K562 (cell line): ENCODE measurements around the gene KRTAP5-6. TPM values are rescaled to one million over a fixed set of nuclear protein-coding genes. Genes with fewer than 3 reads are reported as not detected.

Experiments used
- ATAC-seq: fragments of 200-7000 bp; cut with Tn5 transposase; 3 replicates; pipeline ENCODE4 v1.9.1; 2020; ENCODE audit warnings: moderate library complexity
- BruUV-seq: library from RNA; stranded (reverse); fragments of 400-500 nt; replicated peaks from 2 replicates; lab custom pipeline; 2021; lab: Mats Ljungman, UMichigan
- CTCF ChIA-PET: fragments of 300-600 bp; formaldehyde crosslinking; extraction: SDS; loops from one replicate; lab custom pipeline; 2021; ENCODE audit warnings: low intra/inter-chr PET ratio; lab: Yijun Ruan, JAX
- POLR2A ChIA-PET: fragments of 300-600, 350-650 bp; sonication (Branson Sonifier 250); formaldehyde crosslinking; extraction: SDS; loops from one replicate; lab custom pipeline; 2021; ENCODE audit warnings: antibody characterized with exemption, inconsistent platforms; lab: Yijun Ruan, JAX
- DNase-seq, 4 experiments: peaks; one replicate each; pipeline versions ENCODE4 v3.0.0 to v3.0.0-alpha.2; 2011 to 2018; ENCODE audit warnings: low spot score in 3 of 4, mixed read lengths in 3 of 4; ENCODE audit errors: extremely low read depth in 1 of 4
- FAIRE-seq: peaks from 2 replicates; lab custom pipeline; 2011; peaks lifted over from hg19 to GRCh38; lab: Jason Lieb, UNC
- H2AFZ ChIP-seq: 2 replicates; pipeline ENCODE4 v1.6.0; 2011; ENCODE audit warnings: low read depth, low read length, control low read depth, inconsistent platforms
- H3K27ac ChIP-seq: fragments of 200-600 bp; 3 replicates; pipeline ENCODE4 v1.8.0; 2011; ENCODE audit warnings: low read depth, mild to moderate bottlenecking, control low read depth, inconsistent platforms, low read length, moderate library complexity, mixed read lengths; ENCODE audit errors: extremely low read depth
- H3K27me3 ChIP-seq, 2 experiments: fragments of 300-600 bp in 1 of 2; 2 replicates in 1 of 2; 3 replicates in 1 of 2; pipeline versions ENCODE4 v1.6.0 to v1.8.0; 2011; ENCODE audit warnings: inconsistent platforms in 2 of 2, low read length in 2 of 2, mild to moderate bottlenecking in 1 of 2, mixed read lengths in 1 of 2, moderate library complexity in 1 of 2; ENCODE audit not compliant: control insufficient read depth in 2 of 2, insufficient read depth in 2 of 2
- H3K36me3 ChIP-seq: fragments of 300-600 bp; 3 replicates; pipeline ENCODE4 v1.8.0; 2011; ENCODE audit warnings: mild to moderate bottlenecking, low read length, inconsistent platforms; ENCODE audit not compliant: control insufficient read depth, insufficient read depth
- H3K4me1 ChIP-seq, 2 experiments: fragments of 200-600 bp in 1 of 2; replicated peaks in 1 of 2; 2 replicates in 1 of 2; 3 replicates in 1 of 2; pipeline versions ENCODE4 v1.5.1 to v1.8.0; 2011; ENCODE audit warnings: inconsistent platforms in 2 of 2, low read length in 2 of 2, mild to moderate bottlenecking in 1 of 2, mixed read lengths in 1 of 2, moderate library complexity in 1 of 2; ENCODE audit not compliant: control insufficient read depth in 2 of 2, insufficient read depth in 2 of 2
- H3K4me2 ChIP-seq: 2 replicates; pipeline ENCODE4 v1.6.1; 2011; ENCODE audit warnings: low read length, control low read depth, inconsistent platforms, mixed read lengths; ENCODE audit not compliant: insufficient read depth
- H3K4me3 ChIP-seq: fragments of 200-600 bp; sonication (generic), shearing (Covaris generic); 2 replicates; pipeline ENCODE4 v1.5.1; 2016; ENCODE audit warnings: control low read depth, inconsistent platforms
- H3K79me2 ChIP-seq: fragments of 200-600 bp; 3 replicates; pipeline ENCODE4 v1.8.0; 2011; ENCODE audit warnings: low read length, inconsistent platforms; ENCODE audit not compliant: control insufficient read depth, insufficient read depth
- H3K9ac ChIP-seq, 2 experiments: 2 replicates each; pipeline versions ENCODE4 v1.6.0 to v1.6.1; 2011; ENCODE audit warnings: low read depth in 2 of 2, low read length in 2 of 2, control low read depth in 1 of 2, inconsistent platforms in 1 of 2, mild to moderate bottlenecking in 1 of 2, mixed read lengths in 1 of 2; ENCODE audit not compliant: insufficient read depth in 1 of 2
- H3K9me1 ChIP-seq: one replicate; pipeline ENCODE4 v1.6.0; 2011; ENCODE audit warnings: inconsistent platforms, mild to moderate bottlenecking, low read length, moderate library complexity; ENCODE audit not compliant: control insufficient read depth, insufficient read depth
- H3K9me3 ChIP-seq: replicated peaks from 2 replicates; pipeline ENCODE4 v1.5.1; 2011; ENCODE audit warnings: low read depth, low read length, inconsistent platforms; ENCODE audit not compliant: control insufficient read depth, insufficient read depth
- H4K20me1 ChIP-seq: replicated peaks from 2 replicates; pipeline ENCODE4 v1.6.1; 2011; ENCODE audit warnings: low read length, inconsistent platforms, mixed read lengths; ENCODE audit not compliant: control insufficient read depth, insufficient read depth
- POLR2A ChIP-seq: fragments of 450-650 bp; conservative IDR thresholded peaks from 2 replicates; pipeline ENCODE4 v1.6.1; 2016
- POLR3A ChIP-seq: IDR thresholded peaks from 2 replicates; pipeline ENCODE4 v1.6.1; 2011; ENCODE audit warnings: borderline replicate concordance, mild to moderate bottlenecking, moderate library complexity; ENCODE audit not compliant: insufficient read length, insufficient read depth; ENCODE audit errors: extremely low read depth
- RFX1 ChIP-seq: fragments of 450-650 bp; IDR thresholded peaks from 2 replicates; pipeline ENCODE4 v1.6.1; 2016; ENCODE audit warnings: mild to moderate bottlenecking, moderate library complexity
- SUPT5H ChIP-seq: fragments of 450-650 bp; IDR thresholded peaks from 2 replicates; pipeline ENCODE4 v1.6.1; 2016
- ZFP36 ChIP-seq: fragments of 150-350 bp; IDR thresholded peaks from 2 replicates; pipeline ENCODE4 v1.6.1; 2018; ENCODE audit warnings: low read length, low read depth; ENCODE audit not compliant: partially characterized antibody
- ZKSCAN1 ChIP-seq: fragments of 150-350 bp; IDR thresholded peaks from 2 replicates; pipeline ENCODE4 v1.6.1; 2016; ENCODE audit warnings: low read depth, low read length
- WGBS: fragments of 100-300 bp; shearing (Covaris generic); methylation state at CpG from one replicate; pipeline ENCODE4 v1.1.6; 2016; ENCODE audit warnings: low coverage, mixed read lengths; ENCODE audit not compliant: insufficient coverage; ENCODE audit errors: missing lambda C conversion rate; 5-methylcytosine and 5-hydroxymethylcytosine counted together
- in situ Hi-C: fragments of 300-500 bp; cut with MboI; formaldehyde crosslinking; loops from 4 replicates; pipeline ENCODE4 v1.15.0; 2018; ENCODE audit warnings: inconsistent platforms, mixed read lengths
- intact Hi-C: fragments of 100-400 bp; cut with micrococcal nuclease; formaldehyde crosslinking; loops from 2 replicates; pipeline ENCODE4 v1.14.2; 2022
- polyA plus RNA-seq, 8 experiments: library from polyadenylated mRNA; depleted of rRNA in 4 of 8; stranded (reverse) in 5 of 8; unstranded in 3 of 8; fragments of >200 nt; fragmentation: Nextera tagmentation in 2 of 8; fragmentation: Illumina TruSeq in 1 of 8; extraction: Ambion mirVana in 2 of 8; extraction: Trizol in 1 of 8; gene quantifications; 2 replicates each; pipeline versions ENCODE4 v1.2.1 to v1.2.3, GENCODE V29; 2011 to 2014; ENCODE audit warnings: inconsistent platforms in 1 of 8, missing spikeins in 1 of 8
- total RNA-seq, 7 experiments: library from RNA; depleted of rRNA in 6 of 7; stranded (reverse); fragments of >200 nt in 6 of 7; fragmentation: Illumina TruSeq in 2 of 7; extraction: Trizol in 2 of 7; gene quantifications; 2 replicates each; pipeline versions ENCODE4 v1.2.1 to v1.2.3, GENCODE V29; 2011 to 2021; ENCODE audit warnings: low replicate concordance in 1 of 7
- TF ChIP-seq, protein P1 (sequence below): fragments of 450-650 bp; formaldehyde crosslinking; IDR thresholded peaks from 2 replicates; pipeline ENCODE4 v1.4.0; 2022; ENCODE audit warnings: missing genetic modification characterization
- TF ChIP-seq, protein P2 (sequence below): fragments of 450-650 bp; IDR thresholded peaks from 2 replicates; pipeline ENCODE4 v1.6.1; 2016
- TF ChIP-seq, protein P3 (sequence below): fragments of 450-650 bp; formaldehyde crosslinking; IDR thresholded peaks from 2 replicates; pipeline ENCODE4 v1.4.0; 2020; ENCODE audit warnings: mild to moderate bottlenecking, moderate library complexity
- TF ChIP-seq, protein P4 (sequence below), 2 experiments: fragments of 450-650 bp; IDR thresholded peaks; 2 replicates each; pipeline ENCODE4 v1.6.1; 2018; ENCODE audit warnings: mild to moderate bottlenecking in 2 of 2, low read depth in 1 of 2; ENCODE audit not compliant: partially characterized antibody in 2 of 2

Gene KRTAP5-6
- total and polyA plus RNA-seq, 9 of the 15 experiments (the other 6 are each of a cell fraction or from before 2014, with no cell fraction given) = not detected

DNA sequence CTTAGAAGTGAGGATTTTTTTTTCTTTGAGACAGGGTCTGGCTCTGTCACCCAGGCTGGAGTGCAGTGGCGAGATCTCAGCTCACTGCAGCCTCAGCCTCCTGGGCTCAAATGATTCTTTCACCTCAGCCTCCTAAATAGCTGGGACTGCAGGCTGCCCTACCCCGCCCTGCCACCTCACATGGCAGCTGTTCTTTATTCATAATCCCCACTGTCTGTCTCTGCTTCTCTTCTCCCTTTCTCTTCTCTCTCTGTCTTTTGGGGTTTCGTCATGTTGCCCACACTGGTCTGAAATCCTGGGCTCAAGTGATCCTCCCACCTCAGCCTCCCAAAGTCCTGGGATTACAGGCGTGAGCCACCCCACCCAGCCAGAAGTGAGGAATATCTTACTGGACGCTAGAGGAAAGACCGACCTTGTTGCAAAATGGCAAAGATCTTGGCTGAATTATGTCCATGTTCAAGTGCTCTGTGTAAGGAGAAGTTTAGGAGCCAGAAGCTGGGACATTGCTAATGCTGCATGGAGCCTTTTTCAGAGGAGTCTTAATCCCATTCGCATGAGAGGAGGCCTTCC lies 45.5 kb upstream of the KRTAP5-6 start:
- Histone ChIP-seq H3K27me3 (peaks cover 37 to 88% of the 10 kb centered on the region in 2 experiments), H4K20me1 (peaks cover 17% of the 10 kb centered on the region), H3K4me1 (peaks cover 0 to 15% of the 10 kb centered on the region in 2 experiments; a peak in 2 of 5 replicates), H3K9me3 (no peaks in the 10 kb centered on the region)
- FAIRE-seq (no peak), DNase-seq (no peak)
- WGBS = 3% methylated on average over 6 of the region's 7 CpGs
- CTCF ChIA-PET = interaction anchor here (0.6 to 2.0 kb wide), 3 partner anchors 181 to 349 kb away, joined by 3 to 15 read pairs (median 14); no protein-coding TSS in a partner anchor
- intact Hi-C loops (loop anchor here (5.0 kb wide), 1 partner anchor 41 kb away; no protein-coding TSS in a partner anchor), in situ Hi-C loops (no loop called here)
- TF ChIP-seq RFX1 = no peak
- TF ChIP-seq POLR2A = no peak
- TF ChIP-seq SUPT5H = no peak
- TF ChIP-seq, protein P1, sequence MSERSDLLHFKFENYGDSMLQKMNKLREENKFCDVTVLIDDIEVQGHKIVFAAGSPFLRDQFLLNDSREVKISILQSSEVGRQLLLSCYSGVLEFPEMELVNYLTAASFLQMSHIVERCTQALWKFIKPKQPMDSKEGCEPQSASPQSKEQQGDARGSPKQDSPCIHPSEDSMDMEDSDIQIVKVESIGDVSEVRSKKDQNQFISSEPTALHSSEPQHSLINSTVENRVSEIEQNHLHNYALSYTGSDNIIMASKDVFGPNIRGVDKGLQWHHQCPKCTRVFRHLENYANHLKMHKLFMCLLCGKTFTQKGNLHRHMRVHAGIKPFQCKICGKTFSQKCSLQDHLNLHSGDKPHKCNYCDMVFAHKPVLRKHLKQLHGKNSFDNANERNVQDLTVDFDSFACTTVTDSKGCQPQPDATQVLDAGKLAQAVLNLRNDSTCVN (CRISPR knock-in tag) = no peak
- TF ChIP-seq ZKSCAN1 = no peak
- TF ChIP-seq, protein P2, sequence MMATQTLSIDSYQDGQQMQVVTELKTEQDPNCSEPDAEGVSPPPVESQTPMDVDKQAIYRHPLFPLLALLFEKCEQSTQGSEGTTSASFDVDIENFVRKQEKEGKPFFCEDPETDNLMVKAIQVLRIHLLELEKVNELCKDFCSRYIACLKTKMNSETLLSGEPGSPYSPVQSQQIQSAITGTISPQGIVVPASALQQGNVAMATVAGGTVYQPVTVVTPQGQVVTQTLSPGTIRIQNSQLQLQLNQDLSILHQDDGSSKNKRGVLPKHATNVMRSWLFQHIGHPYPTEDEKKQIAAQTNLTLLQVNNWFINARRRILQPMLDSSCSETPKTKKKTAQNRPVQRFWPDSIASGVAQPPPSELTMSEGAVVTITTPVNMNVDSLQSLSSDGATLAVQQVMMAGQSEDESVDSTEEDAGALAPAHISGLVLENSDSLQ = no peak
- TF ChIP-seq, protein P3, sequence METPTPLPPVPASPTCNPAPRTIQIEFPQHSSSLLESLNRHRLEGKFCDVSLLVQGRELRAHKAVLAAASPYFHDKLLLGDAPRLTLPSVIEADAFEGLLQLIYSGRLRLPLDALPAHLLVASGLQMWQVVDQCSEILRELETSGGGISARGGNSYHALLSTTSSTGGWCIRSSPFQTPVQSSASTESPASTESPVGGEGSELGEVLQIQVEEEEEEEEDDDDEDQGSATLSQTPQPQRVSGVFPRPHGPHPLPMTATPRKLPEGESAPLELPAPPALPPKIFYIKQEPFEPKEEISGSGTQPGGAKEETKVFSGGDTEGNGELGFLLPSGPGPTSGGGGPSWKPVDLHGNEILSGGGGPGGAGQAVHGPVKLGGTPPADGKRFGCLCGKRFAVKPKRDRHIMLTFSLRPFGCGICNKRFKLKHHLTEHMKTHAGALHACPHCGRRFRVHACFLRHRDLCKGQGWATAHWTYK (CRISPR knock-in tag) = no peak
- TF ChIP-seq, protein P4, sequence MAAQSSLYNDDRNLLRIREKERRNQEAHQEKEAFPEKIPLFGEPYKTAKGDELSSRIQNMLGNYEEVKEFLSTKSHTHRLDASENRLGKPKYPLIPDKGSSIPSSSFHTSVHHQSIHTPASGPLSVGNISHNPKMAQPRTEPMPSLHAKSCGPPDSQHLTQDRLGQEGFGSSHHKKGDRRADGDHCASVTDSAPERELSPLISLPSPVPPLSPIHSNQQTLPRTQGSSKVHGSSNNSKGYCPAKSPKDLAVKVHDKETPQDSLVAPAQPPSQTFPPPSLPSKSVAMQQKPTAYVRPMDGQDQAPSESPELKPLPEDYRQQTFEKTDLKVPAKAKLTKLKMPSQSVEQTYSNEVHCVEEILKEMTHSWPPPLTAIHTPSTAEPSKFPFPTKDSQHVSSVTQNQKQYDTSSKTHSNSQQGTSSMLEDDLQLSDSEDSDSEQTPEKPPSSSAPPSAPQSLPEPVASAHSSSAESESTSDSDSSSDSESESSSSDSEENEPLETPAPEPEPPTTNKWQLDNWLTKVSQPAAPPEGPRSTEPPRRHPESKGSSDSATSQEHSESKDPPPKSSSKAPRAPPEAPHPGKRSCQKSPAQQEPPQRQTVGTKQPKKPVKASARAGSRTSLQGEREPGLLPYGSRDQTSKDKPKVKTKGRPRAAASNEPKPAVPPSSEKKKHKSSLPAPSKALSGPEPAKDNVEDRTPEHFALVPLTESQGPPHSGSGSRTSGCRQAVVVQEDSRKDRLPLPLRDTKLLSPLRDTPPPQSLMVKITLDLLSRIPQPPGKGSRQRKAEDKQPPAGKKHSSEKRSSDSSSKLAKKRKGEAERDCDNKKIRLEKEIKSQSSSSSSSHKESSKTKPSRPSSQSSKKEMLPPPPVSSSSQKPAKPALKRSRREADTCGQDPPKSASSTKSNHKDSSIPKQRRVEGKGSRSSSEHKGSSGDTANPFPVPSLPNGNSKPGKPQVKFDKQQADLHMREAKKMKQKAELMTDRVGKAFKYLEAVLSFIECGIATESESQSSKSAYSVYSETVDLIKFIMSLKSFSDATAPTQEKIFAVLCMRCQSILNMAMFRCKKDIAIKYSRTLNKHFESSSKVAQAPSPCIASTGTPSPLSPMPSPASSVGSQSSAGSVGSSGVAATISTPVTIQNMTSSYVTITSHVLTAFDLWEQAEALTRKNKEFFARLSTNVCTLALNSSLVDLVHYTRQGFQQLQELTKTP (IDR thresholded peaks at IDR 0.05; ENCODE audit: low read depth in 1 of 2, partially characterized antibody in 2 of 2) = no peak
- TF ChIP-seq POLR3A = no peak
- no peak for TF ChIP-seq ZFP36
- TF ChIP-seq, all 486 proteins: peak for 0
- H2AFZ ChIP-seq = no peak overlapping the region
- no peak overlapping the region for H3K9ac ChIP-seq
- H3K27ac ChIP-seq = no peak overlapping the region
- no peaks in the 10 kb centered on the region for H3K36me3 ChIP-seq
- H3K4me3 ChIP-seq = no peak overlapping the region
- no peak for ATAC-seq
- BruUV-seq = no TSS peak
- H3K79me2 ChIP-seq = no peaks in the 10 kb centered on the region
- H3K4me2 ChIP-seq = no peak overlapping the region
- POLR2A ChIA-PET = no interaction called here
- H3K9me1 ChIP-seq = no peaks in the 10 kb centered on the region
